HG02623 (cell line): ENCODE data around the gene MAGI3.
"Not testable (repeated sequence)": the region's sequence is repeated elsewhere in the genome, so short reads cannot be mapped to it uniquely, and the experiment has no call there.

Experiments
- ATAC-seq: cut with Tn5 transposase; IDR thresholded peaks from one replicate; pipeline ENCODE4 v1.9.1; 2021; ENCODE audit warnings: moderate library complexity; ENCODE audit not compliant: unreplicated experiment

MAGI3 gene

DNA sequence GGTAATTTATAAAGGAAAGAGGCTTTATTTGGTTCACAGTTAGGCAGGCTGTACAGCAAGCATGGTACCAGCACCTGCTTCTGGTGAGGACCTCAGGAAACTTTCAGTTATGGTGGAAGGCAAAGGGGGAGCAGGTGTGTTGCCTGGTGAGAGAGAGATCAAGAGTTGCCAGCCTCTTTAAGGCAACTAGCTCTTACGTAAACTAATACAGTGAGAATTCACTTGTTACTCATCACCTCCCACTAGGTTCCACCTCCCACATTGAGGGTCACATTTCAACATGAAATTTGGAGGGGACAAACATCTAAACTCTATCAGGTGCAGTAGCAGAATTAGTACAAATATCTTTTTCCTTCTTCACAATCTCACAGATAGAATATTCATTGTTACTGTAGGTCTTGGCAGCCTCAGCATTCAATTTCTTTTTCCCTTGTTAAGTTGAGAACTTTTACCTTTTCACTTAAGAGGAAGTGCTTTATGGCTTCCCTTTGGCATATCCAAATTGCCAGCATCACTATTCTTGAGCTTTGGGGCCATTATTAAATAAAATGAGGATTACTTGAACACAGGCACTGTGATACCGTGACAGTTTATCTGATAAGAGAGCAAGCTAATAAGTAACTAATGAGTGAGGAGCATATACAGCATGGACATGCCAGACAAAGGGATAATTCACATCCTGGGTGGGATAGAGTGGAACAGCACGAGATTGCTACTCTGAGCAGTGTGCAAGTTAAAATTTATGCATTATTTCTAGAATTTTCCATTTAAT, 48.4 kb downstream of the MAGI3 start:
- ATAC-seq = no peak

DNA sequence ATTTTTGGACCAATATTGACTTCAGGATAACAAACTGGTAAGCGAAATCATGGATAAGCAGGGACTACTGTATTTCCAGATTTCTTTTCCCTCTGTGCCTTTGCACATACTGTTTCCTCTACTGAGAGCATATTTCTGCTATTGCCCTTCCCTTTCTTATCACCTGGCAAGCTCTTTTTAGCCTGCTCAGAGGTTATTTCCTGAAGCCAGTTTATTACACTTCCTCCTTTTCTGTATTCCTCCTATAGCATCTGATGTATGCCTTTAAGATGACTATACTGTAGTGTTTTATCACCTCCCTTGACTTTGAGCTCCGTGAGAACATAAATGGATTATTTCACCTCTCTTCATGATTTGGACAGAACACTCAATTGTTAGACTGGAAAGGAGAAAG, 49.0 kb downstream of the MAGI3 start:
- no peak for ATAC-seq

DNA sequence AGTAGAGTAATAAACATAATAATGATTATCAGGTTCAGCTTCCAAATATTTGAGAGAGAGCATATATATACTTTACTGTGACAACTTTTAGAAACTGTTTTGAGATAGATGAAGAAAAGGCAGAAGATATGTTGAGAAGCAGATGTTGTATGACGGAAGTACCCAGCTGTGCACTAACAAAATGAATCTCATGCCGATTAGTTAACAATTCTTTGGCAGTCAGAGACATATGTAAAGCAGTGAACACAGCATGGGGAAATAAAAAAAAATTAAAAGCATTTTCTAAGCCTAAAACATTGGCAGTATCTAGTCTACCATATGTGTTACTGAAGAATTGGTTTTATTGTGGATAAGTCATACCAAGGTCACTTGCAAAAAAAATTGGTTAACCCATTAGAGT, 51.8 kb downstream of the MAGI3 start:
- no peak for ATAC-seq

DNA sequence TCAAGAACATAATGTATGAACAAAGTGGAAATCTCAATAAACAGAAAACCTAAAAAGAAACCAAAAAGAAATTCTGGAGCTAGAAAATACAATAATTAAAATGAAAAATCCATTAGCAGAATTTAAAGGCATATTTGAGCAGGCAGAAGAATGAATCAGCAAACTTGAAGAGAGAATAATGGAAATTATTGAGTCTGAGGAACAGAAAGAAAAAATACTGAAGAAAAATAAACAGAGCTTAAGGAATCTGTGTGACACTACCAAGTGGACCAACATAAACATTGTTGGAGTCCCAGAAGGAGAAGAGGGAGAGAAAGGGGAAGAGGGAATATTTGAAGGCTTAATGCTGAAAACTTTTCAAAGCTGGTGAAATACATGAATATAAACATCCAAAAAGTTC, 54.5 kb downstream of the MAGI3 start:
- no peak for ATAC-seq

DNA sequence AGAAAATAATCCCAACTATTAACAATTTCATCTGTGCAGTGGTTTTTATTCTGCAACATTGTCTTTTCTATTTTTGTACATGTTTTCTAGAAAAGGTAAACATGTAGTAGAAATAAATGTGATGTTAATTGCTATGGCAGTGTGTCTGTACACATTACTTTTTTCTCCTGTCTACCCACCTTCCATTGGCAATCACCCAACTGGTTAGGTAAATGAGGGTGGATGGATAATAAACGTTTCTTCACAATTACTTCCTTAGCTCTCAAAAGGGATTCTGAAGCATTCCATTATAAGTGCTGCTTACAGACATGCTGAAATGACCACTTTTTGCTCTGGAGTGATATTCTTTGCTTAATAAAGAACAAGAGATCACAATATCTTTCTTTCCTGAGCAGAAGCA, 61.4 kb downstream of the MAGI3 start:
- ATAC-seq = no peak

DNA sequence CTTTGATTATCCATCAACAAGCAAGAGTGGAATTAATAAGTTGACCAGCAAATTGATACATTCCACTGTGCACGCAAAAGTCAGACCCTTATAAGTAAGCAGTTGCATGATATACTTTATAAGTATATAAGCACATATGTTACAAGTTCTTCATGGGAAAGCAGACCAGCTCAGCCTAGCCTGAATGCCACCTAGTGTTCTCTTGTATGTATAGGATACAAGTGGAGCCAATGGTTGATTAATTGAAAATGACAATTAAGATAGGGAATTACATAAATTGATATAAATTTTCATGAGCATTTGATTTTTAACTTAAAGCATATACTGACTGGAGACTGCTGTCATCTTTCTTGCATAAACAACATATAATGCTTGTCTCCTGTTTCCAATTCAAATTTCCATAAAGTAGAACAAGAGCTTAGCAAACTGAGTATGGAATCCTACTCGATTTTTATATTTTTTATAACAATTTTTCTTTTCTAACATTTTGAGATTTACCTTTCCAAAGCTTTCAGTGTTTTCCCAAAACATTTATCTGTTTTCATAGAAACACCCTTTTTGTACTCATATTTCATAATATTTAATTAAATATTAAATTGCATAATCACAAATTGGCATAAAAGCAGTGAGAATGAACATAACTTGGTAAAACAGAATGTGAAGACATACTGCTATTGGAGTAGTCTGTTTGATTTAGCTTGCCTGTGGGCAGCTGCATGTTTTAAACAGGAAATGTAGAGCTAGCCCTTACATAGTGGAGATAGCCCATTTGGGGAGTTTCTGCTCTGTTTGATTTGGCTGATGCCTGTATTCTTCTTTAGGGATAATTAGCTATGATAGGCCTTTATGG, 62.8 kb downstream of the MAGI3 start:
- ATAC-seq = no peak

DNA sequence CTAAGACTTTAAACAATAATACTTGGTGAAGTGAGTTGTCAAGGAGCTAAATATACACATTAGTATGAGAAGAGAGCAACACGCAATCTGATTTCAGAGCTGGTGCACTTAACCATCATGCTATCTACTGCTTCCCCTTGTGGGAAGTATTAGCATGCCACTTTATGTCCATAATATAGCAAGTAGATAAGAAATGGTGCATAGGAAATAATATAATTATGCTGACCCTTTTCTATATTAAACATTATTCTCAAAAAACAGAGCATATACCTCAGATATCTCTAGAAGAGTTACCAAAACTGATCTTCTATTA, 63.4 kb downstream of the MAGI3 start:
- no peak for ATAC-seq

DNA sequence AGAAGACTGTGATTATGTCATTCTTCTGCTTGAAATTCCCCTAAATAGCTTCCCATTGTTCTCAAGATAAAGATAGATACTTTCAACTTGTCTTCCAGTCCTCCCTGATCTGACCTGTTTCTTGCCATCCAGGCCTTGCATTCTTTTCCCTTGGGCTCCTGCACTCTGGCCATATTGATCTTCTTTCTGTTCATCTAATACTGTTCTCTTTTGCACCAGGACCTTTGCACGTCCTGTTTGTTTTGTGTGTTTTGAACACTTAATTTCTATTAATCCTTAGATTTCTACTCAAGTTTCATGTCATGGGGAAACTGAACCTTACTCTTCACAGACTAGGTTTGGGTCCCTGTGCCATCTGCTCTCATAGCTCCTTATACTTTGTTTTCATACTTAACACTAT, 65.1 kb downstream of the MAGI3 start:
- ATAC-seq = no peak

DNA sequence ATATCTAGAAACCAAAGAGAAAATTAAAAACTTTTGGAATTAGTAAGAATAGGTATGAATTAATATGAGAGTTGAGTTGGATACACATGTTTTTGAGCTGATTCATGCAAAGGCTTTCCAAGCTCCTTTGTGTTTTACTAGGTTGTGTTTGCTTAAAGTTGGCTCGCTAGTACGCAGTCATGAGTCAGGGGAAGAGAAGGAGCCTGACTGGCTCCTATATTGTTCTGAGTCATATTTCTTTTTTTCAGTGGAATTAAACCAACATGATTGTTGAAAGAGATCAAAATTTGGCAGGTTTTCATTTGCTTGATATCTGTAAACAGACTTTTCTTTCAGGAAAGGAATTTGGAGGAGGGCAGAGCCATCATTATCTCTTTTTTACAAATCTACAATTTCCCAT, 66.7 kb downstream of the MAGI3 start:
- no peak for ATAC-seq

DNA sequence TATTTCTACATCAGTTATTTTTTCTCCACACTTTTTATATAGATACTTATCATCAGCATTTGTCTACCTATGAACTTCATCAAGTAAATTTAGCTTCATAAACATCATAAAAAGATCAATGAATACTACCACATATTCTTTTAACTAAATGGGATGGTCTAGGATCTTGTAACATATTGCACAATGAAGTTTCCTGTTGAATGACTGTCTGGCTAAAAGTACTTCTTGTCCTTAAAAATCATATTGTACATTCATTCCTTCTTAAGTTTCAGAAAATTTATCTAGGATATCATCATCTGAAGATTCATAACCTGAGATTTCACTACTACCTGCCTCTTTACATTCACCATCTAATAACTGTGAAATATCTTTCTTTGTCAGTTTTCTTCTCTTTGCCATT, 69.0 kb downstream of the MAGI3 start:
- no peak for ATAC-seq

DNA sequence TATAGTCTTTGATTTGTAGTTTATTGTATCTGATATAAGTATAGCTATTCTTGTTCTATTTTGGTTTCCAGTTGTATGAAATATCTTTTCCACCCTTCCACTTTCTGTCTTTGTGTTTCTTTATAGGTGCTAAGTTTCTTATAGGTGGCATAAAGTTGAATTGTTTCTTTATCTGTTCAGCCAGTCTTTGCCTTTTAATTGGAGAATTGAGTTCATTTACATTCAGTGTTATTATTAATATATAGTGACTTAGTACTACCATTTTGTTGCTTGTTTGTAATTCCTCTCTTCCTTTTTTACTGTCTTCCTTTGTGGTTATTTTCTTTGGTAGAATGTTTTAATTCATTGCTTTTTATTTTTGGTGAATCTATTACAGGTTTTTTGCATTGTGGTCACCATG, 77.7 kb downstream of the MAGI3 start:
- ATAC-seq = no peak

DNA sequence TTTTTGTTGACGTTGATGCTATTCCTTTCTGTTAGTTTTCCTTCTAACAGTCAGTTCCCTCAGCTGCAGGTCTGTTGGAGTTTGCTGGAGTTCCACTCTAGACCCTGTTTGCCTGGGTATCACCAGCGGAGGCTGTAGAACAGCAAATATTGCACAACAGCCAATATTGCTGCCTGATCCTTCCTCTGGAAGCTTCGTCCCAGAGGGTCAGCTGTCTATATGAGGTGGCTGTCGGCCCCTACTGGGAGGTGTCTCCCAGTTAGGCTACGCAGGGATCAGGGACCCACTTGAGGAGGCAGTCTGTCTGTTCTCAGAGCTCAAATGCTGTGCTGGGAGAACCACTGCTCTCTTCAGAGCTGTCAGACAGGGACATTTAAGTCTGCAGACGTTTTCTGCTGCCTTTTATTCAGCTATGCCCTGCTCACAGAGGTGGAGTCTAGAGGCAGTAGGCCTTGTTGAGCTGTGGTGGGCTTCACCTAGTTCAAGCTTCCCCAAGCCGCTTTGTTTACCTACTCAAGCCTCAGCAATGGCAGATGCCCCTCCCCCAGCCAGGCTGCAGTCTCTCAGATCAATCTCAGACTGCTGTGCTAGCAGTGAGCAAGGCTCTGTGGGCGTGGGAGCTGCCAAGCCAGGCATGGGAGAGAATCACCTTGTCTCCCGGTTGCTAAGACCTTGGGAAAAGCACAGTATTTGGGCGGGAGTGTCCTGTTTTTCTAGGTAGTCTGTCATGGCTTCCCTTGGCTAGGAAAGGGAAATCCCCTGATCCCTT, 88.3 kb downstream of the MAGI3 start:
- not testable (repeated sequence) for ATAC-seq

DNA sequence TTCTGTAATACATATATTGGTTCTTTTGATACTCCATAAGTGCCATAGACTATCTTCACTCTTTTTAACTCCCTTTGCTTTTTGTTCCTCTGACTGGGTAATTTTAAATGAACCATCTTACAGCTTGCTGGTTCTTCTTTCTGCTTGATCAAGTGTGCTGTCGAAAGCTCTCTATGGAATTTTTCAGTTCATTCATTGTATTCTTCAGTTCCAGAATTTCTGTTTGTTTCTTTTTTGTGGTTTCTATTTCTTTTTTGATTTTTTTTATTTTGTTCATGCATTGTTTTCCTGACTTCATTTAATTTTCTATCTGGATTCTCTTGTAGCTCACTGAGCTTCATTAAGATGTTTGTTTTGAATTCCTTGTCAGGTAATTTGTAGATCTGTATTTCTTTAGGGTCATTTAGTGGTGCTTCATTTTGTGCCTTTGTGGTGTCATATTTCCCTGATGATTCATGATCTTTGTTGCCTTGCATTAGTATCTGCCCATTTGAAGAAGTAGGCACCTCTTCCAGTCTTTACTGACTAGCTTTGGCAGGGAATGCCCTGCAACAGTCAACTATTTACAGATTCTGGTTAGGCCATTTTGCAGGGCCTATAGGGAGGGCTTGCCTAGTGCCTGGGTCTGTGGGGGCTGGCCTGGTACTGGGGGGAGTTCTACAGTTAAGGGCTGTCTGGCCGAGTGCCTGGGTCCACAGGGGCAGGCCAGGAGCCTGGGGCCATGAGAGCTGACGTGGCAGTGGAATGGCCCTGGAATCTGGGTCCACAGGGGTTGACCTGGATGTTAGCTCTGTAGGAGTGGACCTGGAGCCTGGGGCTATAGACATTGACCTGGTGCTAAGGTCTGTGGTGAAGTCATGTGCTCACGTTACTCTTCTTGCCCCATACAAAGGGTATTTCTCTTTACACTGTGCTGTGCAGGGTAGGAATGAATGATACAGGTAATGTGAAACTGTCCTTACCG, 89.7 kb downstream of the MAGI3 start:
- ATAC-seq = no peak

DNA sequence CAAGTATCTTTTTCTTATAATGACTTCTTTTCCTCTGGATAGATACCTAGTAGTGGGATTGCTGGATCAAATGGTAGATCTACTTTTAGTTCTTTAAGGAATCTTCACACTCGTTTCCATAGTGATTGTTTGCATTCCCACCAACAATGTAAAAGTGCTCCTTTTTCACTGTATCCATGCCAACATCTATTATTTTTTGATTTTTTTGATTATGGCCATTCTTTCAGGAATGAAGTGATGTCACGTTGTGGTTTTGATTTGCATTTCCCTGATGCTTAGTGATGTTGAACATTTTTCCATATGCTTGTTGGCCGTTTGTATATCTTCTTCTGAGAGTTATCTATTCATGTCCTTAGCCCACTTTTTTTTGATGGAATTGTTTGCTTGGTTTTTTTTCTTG, 94.8 kb downstream of the MAGI3 start:
- not testable (repeated sequence) for ATAC-seq

DNA sequence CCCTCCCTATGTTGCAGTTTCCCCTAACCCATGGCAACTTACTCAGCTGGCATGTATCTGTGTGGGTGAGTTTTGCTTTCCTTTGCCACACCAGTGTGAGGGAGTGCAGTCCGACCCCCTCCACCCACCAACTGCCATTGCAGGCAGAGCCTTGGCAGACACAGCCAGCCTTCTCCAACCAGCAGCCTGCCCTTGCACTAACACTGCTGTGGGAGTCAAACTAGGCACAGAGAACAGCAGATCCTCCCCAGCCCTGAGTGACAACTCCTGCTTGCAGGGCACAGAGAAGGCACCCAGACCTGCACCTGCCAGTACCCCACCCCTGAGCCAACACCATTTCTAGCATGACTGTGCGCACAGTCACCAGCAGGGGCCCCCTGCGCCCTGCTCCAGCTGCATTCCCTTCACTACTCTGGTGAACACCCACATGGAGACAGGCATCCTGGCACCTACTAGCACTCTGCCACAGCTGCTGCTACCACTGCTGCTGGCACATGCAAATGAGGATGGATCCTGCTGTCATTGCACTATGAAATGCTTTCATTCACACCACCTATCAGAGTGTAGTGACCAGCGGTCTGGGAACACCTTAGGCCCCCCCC, 98.4 kb downstream of the MAGI3 start:
- no peak for ATAC-seq

DNA sequence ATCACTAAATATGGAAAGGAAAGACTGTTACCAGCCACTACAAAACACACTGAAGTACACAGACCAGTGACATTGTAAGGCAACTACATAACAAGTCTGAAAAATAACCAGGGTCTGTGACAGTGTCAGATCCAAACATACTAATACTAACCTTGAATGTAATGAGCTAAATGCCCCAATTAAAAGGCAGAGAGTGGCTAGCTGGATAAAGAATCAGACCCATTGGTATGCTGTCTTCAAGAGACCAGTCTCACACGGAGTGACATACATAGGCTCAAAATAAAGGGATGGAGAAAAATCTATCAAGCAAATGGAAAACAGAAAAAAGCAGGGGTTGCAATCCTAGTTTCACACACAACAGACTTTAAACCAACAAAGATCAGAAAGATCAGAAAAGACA, 100.1 kb downstream of the MAGI3 start:
- ATAC-seq = no peak

DNA sequence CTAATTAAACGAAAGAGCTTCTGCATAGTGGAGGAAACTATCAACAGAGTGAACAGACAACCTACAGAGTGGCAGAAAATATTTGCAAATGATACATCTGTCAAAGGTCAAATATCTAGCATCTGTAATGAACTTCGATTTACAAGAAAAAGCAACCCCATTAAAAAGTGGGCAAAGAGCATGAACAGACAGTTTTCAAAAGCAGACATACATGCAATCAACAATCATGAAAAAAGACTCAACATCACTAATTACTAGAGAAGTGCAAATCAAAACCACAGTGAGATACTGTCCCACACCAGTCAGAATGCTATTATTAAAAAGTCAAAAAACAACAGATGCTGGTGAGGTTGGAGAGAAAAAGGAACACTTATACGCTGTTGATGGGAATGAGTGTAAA, 103.2 kb downstream of the MAGI3 start:
- ATAC-seq = no peak

DNA sequence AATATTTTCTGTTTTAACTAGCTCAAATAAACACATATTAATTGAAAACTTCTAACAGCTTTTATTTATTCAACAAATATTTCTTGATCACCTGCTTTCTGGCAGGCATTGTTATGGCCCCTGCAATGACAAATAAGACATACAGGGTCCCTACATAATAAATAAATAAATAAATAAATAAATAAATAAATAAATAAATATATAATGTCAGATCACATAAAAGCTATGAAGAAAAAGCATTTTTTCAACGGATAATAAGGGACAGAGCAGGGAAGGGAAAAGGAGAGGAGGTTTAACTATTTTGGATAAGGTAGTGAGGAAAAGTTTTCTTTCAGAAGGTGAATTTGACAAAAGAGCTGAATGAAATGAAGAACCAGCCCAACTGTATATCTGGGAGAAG, 115.0 kb downstream of the MAGI3 start:
- no peak for ATAC-seq

DNA sequence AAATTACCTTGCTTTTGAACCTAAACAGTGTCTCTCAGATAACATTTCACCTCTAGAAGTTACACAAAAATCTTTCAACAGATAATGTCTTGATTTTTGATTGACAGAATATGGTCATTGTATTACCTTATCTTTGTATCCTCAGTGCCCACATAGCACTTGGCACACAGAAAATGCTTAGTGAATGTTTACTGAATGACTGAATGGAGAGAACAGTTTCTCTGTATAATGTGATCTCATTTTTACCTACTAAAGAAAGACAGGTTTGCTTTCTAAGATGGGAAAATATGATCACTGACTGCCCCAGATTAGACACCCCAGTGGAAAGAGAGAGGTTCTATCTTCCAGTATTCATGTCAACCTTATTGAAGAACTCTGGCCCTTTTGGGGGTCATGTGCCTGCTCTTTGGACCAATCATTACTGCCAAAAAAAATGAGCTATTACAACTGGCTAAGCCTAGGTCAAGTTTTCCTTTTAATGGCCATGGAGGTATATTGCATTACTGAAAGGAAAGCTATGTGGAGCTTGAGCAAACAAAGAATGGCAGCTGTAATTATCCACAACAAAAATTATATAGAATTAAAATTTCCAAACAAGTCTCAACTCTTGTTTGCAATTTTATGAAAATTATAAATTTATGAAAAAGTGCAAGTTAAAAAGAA, 117.4 kb downstream of the MAGI3 start:
- ATAC-seq = no peak
